CD4-positive, alpha-beta T cell (primary cell): ENCODE data around the gene USO1. TPM values are rescaled to one million over a fixed set of nuclear protein-coding genes. Genes with fewer than 3 reads are reported as not detected.
"Not testable (repeated sequence)": the region's sequence is repeated elsewhere in the genome, so short reads cannot be mapped to it uniquely, and the experiment has no call there.

Experiments used
- ATAC-seq: fragments of 200-7000 bp; cut with Tn5 transposase; one replicate; pipeline ENCODE4 v1.10.0; 2022; ENCODE audit warnings: mild to moderate bottlenecking; ENCODE audit not compliant: poor library complexity
- CTCF ChIA-PET: fragments of 350-600 bp; sonication (Branson Sonifier 250); formaldehyde crosslinking; loops from one replicate; lab custom pipeline; 2021; ENCODE audit warnings: antibody characterized with exemption, inconsistent platforms; lab: Charles Lee
- POLR2A ChIA-PET: fragments of 350-600 bp; sonication (Branson Sonifier 250); formaldehyde crosslinking; loops from one replicate; lab custom pipeline; 2021; ENCODE audit warnings: antibody characterized with exemption, inconsistent platforms; lab: Charles Lee
- DNase-seq, 14 experiments: peaks; one replicate each; pipeline ENCODE4 v3.0.0-alpha.2; 2013 to 2020; ENCODE audit warnings: mixed read lengths in 2 of 14
- H3K27ac ChIP-seq, 2 donors: one replicate each; pipeline versions ENCODE4 v1.5.1 to v1.7.0; 2013; ENCODE audit warnings: low read length in 2 of 2, low read depth in 1 of 2, mild to moderate bottlenecking in 1 of 2
- H3K27me3 ChIP-seq, 2 experiments: 1 replicate in 1 of 2; 2 replicates in 1 of 2; pipeline versions ENCODE4 v1.6.1 to v1.7.0; 2013; ENCODE audit warnings: low read length in 2 of 2, control low read depth in 1 of 2, mild to moderate bottlenecking in 1 of 2, moderate library complexity in 1 of 2; ENCODE audit not compliant: insufficient read depth in 2 of 2, control insufficient read depth in 1 of 2
- H3K36me3 ChIP-seq: one replicate; pipeline ENCODE4 v1.6.1; 2013; ENCODE audit warnings: low read length, control low read depth; ENCODE audit not compliant: insufficient read depth
- H3K4me1 ChIP-seq: one replicate; pipeline ENCODE4 v1.6.1; 2013; ENCODE audit warnings: low read length, control low read depth; ENCODE audit not compliant: insufficient read depth
- H3K4me3 ChIP-seq: one replicate; pipeline ENCODE4 v1.5.1; 2013; ENCODE audit warnings: mild to moderate bottlenecking, low read length, moderate library complexity
- H3K9me3 ChIP-seq, 2 experiments: 1 replicate in 1 of 2; 2 replicates in 1 of 2; pipeline versions ENCODE4 v1.6.1 to v1.7.0; 2013; ENCODE audit warnings: low read length in 2 of 2, mild to moderate bottlenecking in 2 of 2, control low read depth in 1 of 2, moderate library complexity in 1 of 2; ENCODE audit not compliant: control insufficient read depth in 1 of 2, insufficient read depth in 1 of 2
- H3K27ac Mint-ChIP-seq: one replicate; pipeline ENCODE4 v1.8.0; 2020; ENCODE audit warnings: mixed read lengths
- H3K27me3 Mint-ChIP-seq: one replicate; pipeline ENCODE4 v1.8.0; 2021; ENCODE audit warnings: mixed read lengths
- H3K36me3 Mint-ChIP-seq: one replicate; pipeline ENCODE4 v1.8.0; 2021; ENCODE audit warnings: low read depth, mixed read lengths
- H3K4me1 Mint-ChIP-seq: one replicate; pipeline ENCODE4 v1.8.0; 2021; ENCODE audit warnings: low read depth, mixed read lengths
- H3K4me3 Mint-ChIP-seq: one replicate; pipeline ENCODE4 v1.8.0; 2020; ENCODE audit warnings: mild to moderate bottlenecking, mixed read lengths
- H3K9me3 Mint-ChIP-seq: one replicate; pipeline ENCODE4 v1.8.0; 2020; ENCODE audit warnings: mixed read lengths
- CTCF ChIP-seq: fragments of 200-600 bp; IDR thresholded peaks from one replicate; pipeline ENCODE4 v1.8.0; 2022; ENCODE audit warnings: antibody characterized with exemption, mild to moderate bottlenecking
- intact Hi-C, 2 experiments: fragments of 100-400 bp; cut with DNase I in 1 of 2; cut with micrococcal nuclease in 1 of 2; formaldehyde crosslinking; loops; one replicate each; pipeline versions ENCODE4 v1.15.1 to v1.9.0; 2023 to 2025; cut with DNase I, micrococcal nuclease
- total RNA-seq, 174 experiments: library from RNA in 2 of 174; stranded (reverse) in 2 of 174; gene quantifications; one replicate each; pipeline ENCODE4 v1.2.3 and lab custom pipeline; 2021 to 2026

Gene USO1
- total RNA-seq, 2 experiments from 2014 or later: 10.5 to 10.9 TPM

DNA sequence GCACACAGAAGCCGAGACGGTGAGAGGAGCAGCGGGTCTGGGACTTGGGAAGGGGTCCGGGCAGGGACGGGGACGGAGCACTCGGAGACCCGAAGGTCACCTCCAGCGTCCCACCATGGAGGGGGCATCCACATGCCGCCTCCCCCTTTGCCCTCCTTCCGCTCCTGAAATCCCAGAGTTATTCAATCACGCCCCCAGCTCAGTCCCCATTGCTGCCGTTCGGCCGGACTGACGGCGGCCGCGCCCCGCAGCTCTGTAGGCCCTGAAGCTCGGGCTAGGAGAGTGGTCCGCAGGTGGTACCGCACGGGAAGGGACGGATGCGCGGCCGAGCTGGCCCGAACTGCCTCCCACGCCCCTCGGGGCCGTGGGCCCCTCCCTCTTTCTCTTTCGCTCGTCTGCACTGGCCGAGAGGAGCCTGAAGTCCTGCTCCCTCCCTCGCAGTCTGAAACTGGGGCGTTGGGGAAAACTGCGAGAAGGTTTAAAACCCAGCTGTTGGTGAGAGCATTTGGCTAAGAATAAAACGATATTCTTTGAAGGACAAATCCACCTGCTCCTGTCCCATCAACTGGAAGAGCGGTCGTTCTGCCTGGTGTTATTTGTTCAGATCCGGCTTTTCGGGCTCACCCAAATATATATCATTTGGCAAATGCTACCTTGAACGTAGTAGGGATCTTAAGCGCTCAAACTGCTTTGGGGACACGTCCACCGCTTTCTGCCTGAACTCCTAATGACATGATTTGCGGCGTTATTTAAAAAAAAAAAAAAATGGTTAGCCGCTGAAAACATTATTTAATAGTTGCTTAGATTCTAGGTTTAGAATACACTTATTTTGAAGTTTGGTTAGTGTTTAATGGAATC is 719 bp downstream of the USO1 start:
- ChIA-PET CTCF (interaction anchor here (0.8 to 2.8 kb wide), 12 partner anchors 18 to 211 kb away, joined by 3 to 17 read pairs (median 7); partner anchors contain the start of genes G3BP2, RCHY1 and THAP6), POLR2A (interaction anchor here (0.6 to 4.7 kb wide), 25 partner anchors 9 to 1350 kb away, joined by 3 to 175 read pairs (median 5); partner anchors contain the start of genes CDKL2, G3BP2, NAAA and NUP54)
- ATAC-seq (peak; percentile 0), DNase-seq (peak in 12 of 14 experiments; percentile 3 to 70 (median 28))
- Mint-ChIP-seq H3K9me3 (no peaks in the 10 kb centered on the region), H3K27me3 (no peaks in the 10 kb centered on the region), H3K36me3 (peaks cover 25% of the 10 kb centered on the region), H3K27ac (peak overlapping the region; percentile 95), H3K4me1 (peaks cover 70% of the 10 kb centered on the region), H3K4me3 (peak overlapping the region; percentile 99)
- peak overlapping the region; percentile 93 for H3K4me3 ChIP-seq
- H3K4me1 ChIP-seq: peaks cover 27% of the 10 kb centered on the region
- no peaks in the 10 kb centered on the region for H3K9me3 ChIP-seq
- intact Hi-C loops: loop anchor here (1.0 to 5.0 kb wide), 10 partner anchors 39 to 1432 kb away; partner anchors contain the start of genes CDKL2 (in 2 of the 2), RCHY1 (in 2 of the 2), THAP6 (in 2 of the 2) and CCNG2 (in 1 of the 2)
- H3K36me3 ChIP-seq: no peaks in the 10 kb centered on the region
- H3K27me3 ChIP-seq: no peaks in the 10 kb centered on the region
- TF ChIP-seq CTCF: no peak
- H3K27ac ChIP-seq: peak overlapping the region; percentile 65 to 83

GRCh38 chr4:75725942-75726538 is 1.7 kb downstream of the USO1 start:
- CTCF ChIA-PET: interaction anchor here (0.7 kb wide), 1 partner anchor 229 kb away, joined by 3 read pairs; no protein-coding TSS in a partner anchor
- not testable (repeated sequence) for H3K9me3 Mint-ChIP-seq, H3K36me3 ChIP-seq, H3K4me3 ChIP-seq, H3K27me3 ChIP-seq, H3K27me3 Mint-ChIP-seq, H3K27ac ChIP-seq, ATAC-seq, H3K9me3 ChIP-seq, DNase-seq
- Mint-ChIP-seq H3K36me3 (peaks cover 25% of the 10 kb centered on the region), H3K4me3 (peak overlapping the region; percentile 99), H3K4me1 (peaks cover 70% of the 10 kb centered on the region), H3K27ac (peak overlapping the region; percentile 95)
- POLR2A ChIA-PET: interaction anchor here (0.6 to 4.7 kb wide), 5 partner anchors 16 to 215 kb away, joined by 3 to 175 read pairs (median 4); partner anchors contain the start of genes G3BP2, NAAA, RCHY1 and THAP6
- H3K4me1 ChIP-seq: peaks cover 27% of the 10 kb centered on the region
- intact Hi-C loops: loop anchor here in 1 of 2 experiments (2.0 to 5.0 kb wide), 5 partner anchors 95 to 1431 kb away; partner anchors contain the start of genes CCNG2, CDKL2, NAAA and RCHY1

GRCh38 chr4:75726577-75726976 is 2.2 kb downstream of the USO1 start:
- H3K27ac Mint-ChIP-seq: peak overlapping the region; percentile 95
- Histone ChIP-seq H3K27ac (peak overlapping the region in 1 of 2 donors; percentile 19), H3K27me3 (no peaks in the 10 kb centered on the region), H3K36me3 (no peaks in the 10 kb centered on the region), H3K4me1 (peaks cover 27% of the 10 kb centered on the region), H3K4me3 (no peak overlapping the region), H3K9me3 (no peaks in the 10 kb centered on the region)
- DNase-seq (no peak), ATAC-seq (no peak)
- peaks cover 25% of the 10 kb centered on the region for H3K36me3 Mint-ChIP-seq
- TF ChIP-seq CTCF: no peak
- H3K27me3 Mint-ChIP-seq: no peaks in the 10 kb centered on the region
- CTCF ChIA-PET: interaction anchor here (0.7 to 1.2 kb wide), 3 partner anchors 13 to 228 kb away, joined by 3 read pairs; no protein-coding TSS in a partner anchor
- H3K9me3 Mint-ChIP-seq: no peaks in the 10 kb centered on the region
- H3K4me1 Mint-ChIP-seq: peaks cover 69% of the 10 kb centered on the region
- intact Hi-C loops: loop anchor here in 1 of 2 experiments (2.0 to 5.0 kb wide), 3 partner anchors 214 to 1431 kb away; partner anchors contain the start of genes CCNG2, NAAA, RCHY1 and THAP6
- H3K4me3 Mint-ChIP-seq: peak overlapping the region; percentile 99
- POLR2A ChIA-PET: interaction anchor here (1.0 to 3.0 kb wide), 2 partner anchors 212 to 214 kb away, joined by 4 to 16 read pairs; partner anchors contain the start of genes NAAA, RCHY1 and THAP6
